ENCODE data around the gene KCNA10. TPM values are rescaled to one million over a fixed set of nuclear protein-coding genes. Genes with fewer than 3 reads are reported as not detected.

KCNA10 gene
- total and polyA plus RNA-seq, 10 of the 15 experiments (the other 5 are each of a cell fraction or from before 2014, with no cell fraction given): not detected

- no peak for DNase-seq (ENCODE audit: low read depth, low spot score)
- BruUV-seq (replicated peaks): no TSS peak
- Histone ChIP-seq H3K4me3 (no peak overlapping the region), H3K4me1 (ENCODE audit: control insufficient read depth, insufficient read depth, low read length) (no peaks in the 10 kb centered on the region), H2AFZ (ENCODE audit: control insufficient read depth, low read depth, low read length) (no peak overlapping the region), H4K20me1 (ENCODE audit: control insufficient read depth, insufficient read depth) (no peaks in the 10 kb centered on the region), H3K27me3 (replicated peaks in 1 of 2; ENCODE audit: control insufficient read depth in 2 of 2, insufficient read depth in 2 of 2, low read length in 1 of 2) (peaks cover 0 to 3% of the 10 kb centered on the region in 2 experiments; a peak in 3 of 4 replicates), H3K79me2 (ENCODE audit: control insufficient read depth, insufficient read depth, low read length) (no peaks in the 10 kb centered on the region), H3K9me3 (replicated peaks; ENCODE audit: control insufficient read depth, insufficient read depth, low read length) (no peaks in the 10 kb centered on the region), H3K36me3 (ENCODE audit: control insufficient read depth in 2 of 2, insufficient read depth in 2 of 2, low read length in 1 of 2) (no peaks in the 10 kb centered on the region), H3K4me2 (ENCODE audit: control insufficient read depth, insufficient read depth) (no peak overlapping the region), H3K9ac (ENCODE audit: control insufficient read depth, insufficient read depth, low read length) (no peak overlapping the region), H3K27ac (ENCODE audit: control insufficient read depth, insufficient read depth) (no peak overlapping the region)
- TF ChIP-seq SREBF1 (IDR thresholded peaks at IDR 0.05; ENCODE audit: low read length) (no peak), FOXM1 (IDR thresholded peaks at IDR 0.05; ENCODE audit: low read depth, low read length) (no peak)
- no peak for FAIRE-seq
- in situ Hi-C loops (cut with MboI) (no loop called here), intact Hi-C loops (cut with micrococcal nuclease; ENCODE audit: unreplicated experiment) (no loop called here)
- ATAC-seq: no peak
- WGBS (ENCODE audit: insufficient coverage, insufficient replicate concordance, low lambda C conversion rate, missing lambda C conversion rate): 10% methylated on average over 5 of the region's 5 CpGs
- RAD21 ChIA-PET (ENCODE audit: unreplicated experiment): no interaction called here
- CTCF ChIA-PET: interaction anchor here (0.8 to 6.0 kb wide), 7 partner anchors 11 to 320 kb away, joined by 3 to 46 read pairs (median 4); no protein-coding TSS in a partner anchor
- SMC1A ChIA-PET (ENCODE audit: uncharacterized antibody, unreplicated experiment): interaction anchor here (0.6 to 0.7 kb wide), 2 partner anchors 87 to 243 kb away, joined by 3 read pairs; no protein-coding TSS in a partner anchor
- POLR2A ChIA-PET: no interaction called here
These were observed 3.6 kb upstream of the KCNA10 start for GRCh38 chr1:110522560-110522959.

- intact Hi-C loops (cut with micrococcal nuclease; ENCODE audit: unreplicated experiment): no loop called here
- POLR2A ChIA-PET: no interaction called here
- WGBS (ENCODE audit: insufficient coverage, insufficient replicate concordance, low lambda C conversion rate, missing lambda C conversion rate): 26% methylated on average over 3 of the region's 3 CpGs
- BruUV-seq (replicated peaks): no TSS peak
- in situ Hi-C loops (cut with MboI): no loop called here
- Histone ChIP-seq H3K27ac (ENCODE audit: control insufficient read depth, insufficient read depth) (no peak overlapping the region), H2AFZ (ENCODE audit: control insufficient read depth, low read depth, low read length) (no peak overlapping the region), H3K79me2 (ENCODE audit: control insufficient read depth, insufficient read depth, low read length) (no peaks in the 10 kb centered on the region), H3K36me3 (ENCODE audit: control insufficient read depth in 2 of 2, insufficient read depth in 2 of 2, low read length in 1 of 2) (no peaks in the 10 kb centered on the region), H3K4me3 (no peak overlapping the region), H3K9ac (ENCODE audit: control insufficient read depth, insufficient read depth, low read length) (no peak overlapping the region), H3K4me2 (ENCODE audit: control insufficient read depth, insufficient read depth) (no peak overlapping the region), H4K20me1 (ENCODE audit: control insufficient read depth, insufficient read depth) (no peaks in the 10 kb centered on the region), H3K9me3 (replicated peaks; ENCODE audit: control insufficient read depth, insufficient read depth, low read length) (no peaks in the 10 kb centered on the region), H3K27me3 (replicated peaks in 1 of 2; ENCODE audit: control insufficient read depth in 2 of 2, insufficient read depth in 2 of 2, low read length in 1 of 2) (peaks cover 0 to 3% of the 10 kb centered on the region in 2 experiments; a peak in 3 of 4 replicates), H3K4me1 (ENCODE audit: control insufficient read depth, insufficient read depth, low read length) (no peaks in the 10 kb centered on the region)
- SMC1A ChIA-PET (ENCODE audit: uncharacterized antibody, unreplicated experiment): interaction anchor here (1.2 kb wide), 1 partner anchor 53 kb away, joined by 3 read pairs; no protein-coding TSS in a partner anchor
- RAD21 ChIA-PET (ENCODE audit: unreplicated experiment): no interaction called here
- FAIRE-seq (no peak), ATAC-seq (no peak), DNase-seq (ENCODE audit: low read depth, low spot score) (no peak)
- TF ChIP-seq CBX3 (IDR thresholded peaks at IDR 0.05; ENCODE audit: borderline replicate concordance, low read depth) (no peak), ZNF24 (IDR thresholded peaks at IDR 0.05) (no peak), REST (IDR thresholded peaks at IDR 0.05; ENCODE audit: low read depth, low read length) (no peak), MYC (IDR thresholded peaks at IDR 0.05; ENCODE audit: insufficient read depth, insufficient read length, insufficient replicate concordance, low read length, severe bottlenecking) (no peak), FOXK2 (IDR thresholded peaks at IDR 0.05) (no peak), RCOR1 (conservative IDR thresholded peaks at IDR 0.05; ENCODE audit: low read depth, low read length) (no peak), NKRF (conservative IDR thresholded peaks at IDR 0.05) (no peak), FOXM1 (IDR thresholded peaks at IDR 0.05; ENCODE audit: low read depth, low read length) (no peak)
- CTCF ChIA-PET: interaction anchor here (1.7 to 6.0 kb wide), 3 partner anchors 25 to 261 kb away, joined by 4 to 46 read pairs (median 6); no protein-coding TSS in a partner anchor
These were observed 1.9 kb upstream of the KCNA10 start for GRCh38 chr1:110520827-110521226.
